Ammon's horn (tissue), 1 donor: ENCODE measurements around the gene TRIP10.
A peak's percentile ranks its signal among the peaks of the same experiment; 100 is the strongest.
"Not testable (repeated sequence)": the region's sequence is repeated elsewhere in the genome, so short reads cannot be mapped to it uniquely, and the experiment has no call there.

ENCODE experiments used
- DNase-seq: peaks from one replicate; pipeline ENCODE4 v3.0.0-alpha.2; 2016; ENCODE audit warnings: low spot score

TRIP10 gene

GRCh38 chr19:6768236-6768785 is 28.8 kb downstream of the TRIP10 start:
- DNase-seq: no peak

DNA sequence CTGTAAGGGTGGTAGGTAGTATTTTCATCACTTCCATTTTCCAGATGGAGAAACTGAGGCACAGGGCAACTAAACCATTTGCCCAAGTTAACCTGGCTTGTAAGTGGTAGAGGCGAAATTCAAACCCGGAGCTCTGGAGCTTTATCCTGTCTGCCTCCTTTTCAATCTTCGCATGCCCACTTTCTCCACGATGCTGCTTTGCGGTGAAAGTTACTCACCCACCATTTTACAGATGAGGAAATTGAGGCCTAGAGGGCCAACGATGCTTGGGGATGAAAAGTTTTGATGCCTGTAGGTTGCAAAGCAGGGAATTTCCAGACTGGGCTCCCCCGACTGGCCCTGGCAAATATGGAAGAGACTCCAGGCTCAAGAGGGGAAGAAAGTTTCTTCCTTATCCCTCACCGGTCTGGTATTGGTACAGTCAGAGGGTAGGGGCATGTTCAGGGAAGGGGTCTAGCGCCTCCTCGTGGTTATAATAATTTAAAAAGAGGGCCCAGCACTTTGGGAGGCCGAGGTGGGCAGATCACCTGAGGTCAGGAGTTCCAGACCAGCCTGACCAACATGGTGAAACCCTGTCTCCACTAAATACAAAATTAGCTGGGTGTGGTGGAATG is 29.6 kb downstream of the TRIP10 start:
- DNase-seq: no peak

GRCh38 chr19:6771648-6772027 is 32.2 kb downstream of the TRIP10 start:
- not testable (repeated sequence) for DNase-seq

DNA sequence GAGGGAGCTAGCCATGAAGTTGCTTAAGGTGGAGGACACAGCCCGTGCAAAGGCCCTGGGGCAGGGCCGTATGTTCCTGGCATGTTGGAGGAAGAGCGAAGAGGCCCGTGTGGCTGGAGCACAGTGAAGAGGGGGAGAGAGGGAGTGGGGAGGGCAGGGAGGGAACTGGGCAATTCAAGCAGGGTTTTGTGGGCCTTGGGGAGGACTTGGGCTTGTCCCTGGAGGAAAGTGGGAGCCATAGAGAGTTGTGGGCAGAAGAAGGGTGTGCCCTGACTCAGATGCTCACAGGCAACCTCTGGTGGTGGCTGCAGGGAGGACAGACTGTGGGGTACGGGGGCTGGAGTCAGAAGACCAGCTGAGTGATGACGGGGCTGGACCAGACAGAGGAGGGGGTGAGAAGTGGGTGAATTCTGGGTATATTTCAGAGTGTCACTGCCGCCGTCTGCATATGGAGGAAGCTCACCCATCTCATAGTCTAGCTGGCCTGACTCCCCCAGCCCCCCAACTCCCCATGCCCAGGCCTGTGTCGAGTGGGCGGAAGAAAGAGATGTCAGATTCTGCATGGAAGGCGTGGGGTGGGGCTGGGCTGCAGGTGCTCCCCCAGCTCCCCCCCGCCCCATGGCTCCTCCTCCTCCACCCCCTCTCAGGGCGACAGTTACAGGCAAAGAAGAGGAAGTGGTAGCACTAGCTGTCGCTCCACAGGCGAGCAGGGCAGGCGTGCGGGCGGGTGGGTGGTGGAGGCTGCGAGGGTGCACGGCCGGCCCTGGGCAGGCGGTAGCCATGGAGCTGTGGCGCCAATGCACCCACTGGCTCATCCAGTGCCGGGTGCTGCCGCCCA is 32.8 kb downstream of the TRIP10 start, which contains the start of gene VAV1:
Gene VAV1, plus strand, starts transcription at position 681 of the 838 bp plus-strand sequence. Its CDS starts 100 bp downstream, at position 781.
- DNase-seq: peak; percentile 53

- DNase-seq: no peak
Measured at GRCh38 chr19:6772866-6773322, 33.4 kb downstream of the TRIP10 start.

GRCh38 chr19:6773323-6773931 is 33.9 kb downstream of the TRIP10 start:
- DNase-seq: peak; percentile 46

GRCh38 chr19:6774821-6775707 is 35.6 kb downstream of the TRIP10 start:
- peak; percentile 29 for DNase-seq

GRCh38 chr19:6776045-6776444 is 36.6 kb downstream of the TRIP10 start:
- DNase-seq: not testable (repeated sequence)

GRCh38 chr19:6776999-6777398 is 37.5 kb downstream of the TRIP10 start:
- DNase-seq: no peak

- DNase-seq: no peak
Measured at GRCh38 chr19:6777434-6777833, 38.0 kb downstream of the TRIP10 start.

GRCh38 chr19:6778386-6778785 is 38.9 kb downstream of the TRIP10 start:
- DNase-seq: no peak

DNA sequence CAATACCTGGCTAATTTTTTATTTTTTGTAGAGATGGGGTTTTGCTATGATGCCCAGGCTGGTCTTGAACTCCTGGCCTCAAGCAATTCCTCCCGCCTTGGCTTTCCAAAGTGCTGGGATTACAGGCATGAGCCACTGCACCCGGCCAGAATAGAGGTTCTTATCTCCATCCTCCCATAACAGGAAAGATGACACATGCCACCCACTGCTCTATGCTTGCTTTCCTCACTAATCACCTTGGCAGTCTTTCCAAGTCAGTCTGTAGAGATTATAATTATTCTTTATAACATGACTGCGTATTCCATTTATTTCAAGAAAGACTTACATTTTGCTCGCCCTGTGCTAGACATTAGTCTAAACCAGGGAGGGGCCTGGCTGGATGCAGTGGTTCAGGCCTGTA is 39.7 kb downstream of the TRIP10 start:
- no peak for DNase-seq

GRCh38 chr19:6787393-6787792 is 47.9 kb downstream of the TRIP10 start:
- no peak for DNase-seq

DNA sequence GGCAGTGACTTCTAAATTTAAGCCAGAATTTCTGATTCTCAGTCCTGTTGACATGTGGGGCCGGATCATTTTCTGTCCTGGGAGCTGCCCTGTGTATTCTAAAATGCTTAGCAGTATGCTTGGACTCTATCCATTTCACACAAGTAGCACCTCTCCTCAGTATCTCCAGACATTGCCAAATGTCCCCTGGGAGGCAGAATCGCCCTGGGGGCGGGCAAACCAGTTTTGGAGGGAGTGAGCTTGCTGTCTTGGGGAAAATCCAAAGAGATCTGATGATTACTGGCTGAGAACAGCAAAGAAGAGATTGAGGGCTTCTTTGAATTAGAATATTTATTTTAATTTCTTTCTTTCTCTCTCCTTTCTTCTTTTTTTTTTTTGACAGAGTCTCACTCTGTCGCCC is 49.4 kb downstream of the TRIP10 start:
- no peak for DNase-seq

DNA sequence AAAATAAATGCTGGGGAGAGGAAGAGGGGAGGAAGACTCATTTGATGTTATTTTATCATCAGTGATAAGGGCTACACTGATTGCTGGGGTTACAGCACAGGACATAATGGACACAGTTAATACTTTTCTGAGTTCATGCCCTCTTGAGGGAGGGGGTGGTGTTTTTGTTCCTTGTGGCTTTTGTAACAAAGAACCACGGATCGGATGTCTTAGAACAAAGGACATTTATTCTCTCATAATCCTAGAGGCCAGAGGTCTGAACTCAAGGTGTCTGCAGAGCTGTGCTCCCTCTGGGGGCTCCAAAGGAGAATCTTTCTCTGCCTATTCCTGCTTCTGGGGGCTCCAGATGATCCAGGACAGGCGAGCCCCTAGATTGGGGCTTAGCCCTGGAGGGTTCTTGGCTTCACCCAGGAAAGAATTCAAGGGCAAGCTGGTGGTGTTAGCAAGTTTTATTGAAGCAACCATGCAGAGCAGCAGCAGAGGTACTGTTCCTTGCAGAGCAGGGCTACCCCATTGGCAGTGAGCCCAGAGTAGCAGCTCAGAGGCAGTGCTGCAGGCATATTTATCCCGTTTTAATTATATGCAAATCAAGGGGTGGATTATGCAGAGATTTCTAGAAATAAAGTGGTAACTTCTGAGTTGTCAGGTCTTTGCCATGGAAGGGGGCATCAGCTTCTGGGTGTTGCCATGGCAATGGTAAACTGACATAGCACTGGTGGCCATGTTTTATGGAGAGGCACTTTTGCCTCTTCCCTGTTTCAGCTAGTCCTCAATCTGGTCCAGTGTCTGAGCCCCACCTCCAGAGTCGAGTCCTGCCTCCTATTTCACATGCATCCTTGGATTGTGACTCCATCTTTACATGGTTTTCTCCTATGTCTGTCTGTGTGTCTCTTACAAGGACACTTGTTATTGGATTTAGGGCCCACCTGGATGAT is 51.0 kb downstream of the TRIP10 start:
- no peak for DNase-seq

DNA sequence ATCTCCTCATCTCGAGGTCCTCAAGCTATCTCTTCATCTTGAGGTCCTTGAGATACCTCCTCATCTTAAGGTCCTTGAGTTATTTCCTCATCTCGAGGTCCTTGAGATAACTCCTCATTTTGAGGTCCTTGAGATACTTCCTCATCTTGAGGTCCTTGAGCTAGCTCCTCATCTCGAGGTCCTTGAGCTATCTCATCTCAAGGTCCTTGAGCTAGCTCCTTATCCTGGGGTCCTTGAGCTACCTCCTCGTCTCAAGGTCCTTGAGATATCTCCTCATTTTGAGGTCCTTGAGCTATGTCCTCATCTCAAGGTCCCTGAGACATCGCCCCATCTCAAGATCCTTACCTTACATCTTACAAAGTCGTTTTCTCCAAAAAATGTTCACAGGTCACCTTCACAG is 51.8 kb downstream of the TRIP10 start:
- DNase-seq: no peak

GRCh38 chr19:6793411-6793810 is 53.9 kb downstream of the TRIP10 start:
- DNase-seq: no peak

DNA sequence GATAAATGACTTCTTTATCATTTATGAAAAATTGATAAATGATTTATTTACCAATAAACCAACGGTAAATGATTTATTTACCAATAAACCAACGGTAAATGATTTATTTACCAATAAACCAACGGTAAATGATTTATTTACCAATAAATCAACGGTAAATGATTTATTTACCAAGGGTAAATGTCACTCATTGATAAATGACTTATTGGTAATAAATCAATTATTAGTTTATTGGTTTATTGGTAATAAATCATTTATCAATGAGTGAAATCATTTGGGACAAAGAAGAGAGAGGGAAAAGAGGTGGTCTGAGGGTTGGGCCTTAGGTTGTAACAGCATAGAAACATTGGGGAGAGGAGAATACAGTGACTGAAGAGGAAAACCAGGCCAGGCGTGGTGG is 54.5 kb downstream of the TRIP10 start:
- no peak for DNase-seq

- no peak for DNase-seq
Measured at GRCh38 chr19:6794686-6795431, 55.4 kb downstream of the TRIP10 start.

DNA sequence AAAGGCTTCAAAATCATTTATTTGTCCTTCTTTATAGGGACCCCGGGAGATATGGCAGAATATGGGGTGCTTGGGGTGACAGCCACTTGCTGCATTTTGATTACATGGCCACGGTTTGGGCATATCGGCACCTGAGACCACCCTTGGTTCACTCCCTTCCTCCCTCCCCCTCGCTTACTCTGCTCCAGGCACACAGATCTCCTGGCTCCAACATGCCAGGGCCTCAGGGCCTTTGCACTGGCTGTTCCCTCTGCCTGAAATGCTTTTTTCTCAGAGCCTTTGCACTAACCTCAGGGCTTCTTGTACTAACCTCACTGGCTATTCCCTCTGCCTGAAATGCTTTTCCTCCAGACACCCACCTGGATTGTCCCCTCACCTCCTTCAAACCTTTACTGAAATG is 56.8 kb downstream of the TRIP10 start:
- DNase-seq: no peak
